Measurements from ENCODE around the gene CCDC141.

Gene CCDC141

DNA sequence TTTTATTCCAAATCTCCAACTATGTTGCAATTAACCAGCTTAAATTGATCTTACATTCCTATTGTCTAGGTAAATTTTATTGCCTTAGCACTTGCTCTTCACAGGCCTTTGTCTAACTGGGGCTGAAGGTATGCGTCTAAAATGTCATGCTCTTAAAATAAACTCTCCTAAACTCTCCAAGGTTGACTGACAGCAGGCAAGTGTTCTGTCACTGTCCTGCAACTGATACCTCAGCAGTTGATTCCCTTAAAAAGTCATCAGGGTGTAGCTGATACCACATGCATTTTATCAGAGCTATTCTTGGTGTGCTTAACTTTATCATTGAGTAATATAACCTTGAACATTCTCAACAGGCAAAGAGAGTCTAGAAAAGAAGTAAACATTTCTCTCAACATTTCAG, 243.4 kb downstream of the CCDC141 start:
- Histone ChIP-seq H3K27ac (ENCODE audit: low read depth, low read length) (no peak overlapping the region), H3K9ac (ENCODE audit: low read depth in 1 of 2, low read length in 2 of 2) (no peak overlapping the region), H3K4me1 (ENCODE audit: control insufficient read depth in 1 of 2, insufficient read depth in 2 of 2, low read length in 2 of 2) (no peaks in the 10 kb centered on the region), H3K9me3 (ENCODE audit: control insufficient read depth in 1 of 2, low read length in 2 of 2) (no peaks in the 10 kb centered on the region), H3K27me3 (ENCODE audit: control insufficient read depth in 1 of 2, insufficient read depth in 2 of 2, low read length in 2 of 2) (no peaks in the 10 kb centered on the region), H3K36me3 (ENCODE audit: control insufficient read depth in 1 of 2, insufficient read depth in 2 of 2, low read length in 2 of 2) (no peaks in the 10 kb centered on the region), H3K4me3 (ENCODE audit: low read depth in 1 of 2, low read length in 2 of 2) (no peak overlapping the region)

GRCh38 chr2:178805457-178805856, 244.5 kb downstream of the CCDC141 start:
- no peaks in the 10 kb centered on the region for H3K4me1 ChIP-seq (ENCODE audit: control insufficient read depth in 1 of 2, insufficient read depth in 2 of 2, low read length in 2 of 2)
- H3K4me3 ChIP-seq (ENCODE audit: low read depth in 1 of 2, low read length in 2 of 2) = no peak overlapping the region
- H3K27ac ChIP-seq (ENCODE audit: low read depth, low read length) = no peak overlapping the region
- H3K36me3 ChIP-seq (ENCODE audit: control insufficient read depth in 1 of 2, insufficient read depth in 2 of 2, low read length in 2 of 2) = no peaks in the 10 kb centered on the region
- no peak overlapping the region for H3K9ac ChIP-seq (ENCODE audit: low read depth in 1 of 2, low read length in 2 of 2)
- no peaks in the 10 kb centered on the region for H3K9me3 ChIP-seq (ENCODE audit: control insufficient read depth in 1 of 2, low read length in 2 of 2)
- H3K27me3 ChIP-seq (ENCODE audit: control insufficient read depth in 1 of 2, insufficient read depth in 2 of 2, low read length in 2 of 2) = no peaks in the 10 kb centered on the region

GRCh38 chr2:178804791-178805190, 245.1 kb downstream of the CCDC141 start:
- H3K4me1 ChIP-seq (ENCODE audit: control insufficient read depth in 1 of 2, insufficient read depth in 2 of 2, low read length in 2 of 2) = no peaks in the 10 kb centered on the region
- no peaks in the 10 kb centered on the region for H3K27me3 ChIP-seq (ENCODE audit: control insufficient read depth in 1 of 2, insufficient read depth in 2 of 2, low read length in 2 of 2)
- H3K9ac ChIP-seq (ENCODE audit: low read depth in 1 of 2, low read length in 2 of 2) = no peak overlapping the region
- no peaks in the 10 kb centered on the region for H3K9me3 ChIP-seq (ENCODE audit: control insufficient read depth in 1 of 2, low read length in 2 of 2)
- H3K27ac ChIP-seq (ENCODE audit: low read depth, low read length) = no peak overlapping the region
- no peak overlapping the region for H3K4me3 ChIP-seq (ENCODE audit: low read depth in 1 of 2, low read length in 2 of 2)
- H3K36me3 ChIP-seq (ENCODE audit: control insufficient read depth in 1 of 2, insufficient read depth in 2 of 2, low read length in 2 of 2) = no peaks in the 10 kb centered on the region

DNA sequence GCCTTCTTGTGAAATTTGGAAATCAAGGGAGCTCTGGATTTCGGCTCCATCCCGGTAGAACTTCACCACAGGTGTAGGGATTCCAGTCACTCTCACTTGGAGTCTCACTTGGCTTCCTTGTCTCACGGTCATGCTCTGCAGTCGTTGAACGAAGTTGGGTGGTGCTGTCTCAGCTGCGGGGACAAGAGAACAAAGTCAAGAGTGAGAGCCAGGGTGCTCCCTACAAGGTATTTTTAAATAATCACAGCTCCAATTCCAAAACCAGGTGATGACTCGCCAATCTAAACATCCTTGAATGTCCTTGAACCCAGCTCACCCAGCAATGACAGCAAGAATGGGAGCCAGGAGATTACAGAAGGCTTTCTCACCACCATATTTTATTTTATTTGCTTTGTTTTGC, 249.4 kb downstream of the CCDC141 start:
- Histone ChIP-seq H3K4me3 (ENCODE audit: low read depth in 1 of 2, low read length in 2 of 2) (no peak overlapping the region), H3K9me3 (ENCODE audit: control insufficient read depth in 1 of 2, low read length in 2 of 2) (no peaks in the 10 kb centered on the region), H3K27me3 (ENCODE audit: control insufficient read depth in 1 of 2, insufficient read depth in 2 of 2, low read length in 2 of 2) (no peaks in the 10 kb centered on the region), H3K9ac (ENCODE audit: low read depth in 1 of 2, low read length in 2 of 2) (no peak overlapping the region), H3K36me3 (ENCODE audit: control insufficient read depth in 1 of 2, insufficient read depth in 2 of 2, low read length in 2 of 2) (no peaks in the 10 kb centered on the region), H3K4me1 (ENCODE audit: control insufficient read depth in 1 of 2, insufficient read depth in 2 of 2, low read length in 2 of 2) (no peaks in the 10 kb centered on the region), H3K27ac (ENCODE audit: low read depth, low read length) (no peak overlapping the region)

DNA sequence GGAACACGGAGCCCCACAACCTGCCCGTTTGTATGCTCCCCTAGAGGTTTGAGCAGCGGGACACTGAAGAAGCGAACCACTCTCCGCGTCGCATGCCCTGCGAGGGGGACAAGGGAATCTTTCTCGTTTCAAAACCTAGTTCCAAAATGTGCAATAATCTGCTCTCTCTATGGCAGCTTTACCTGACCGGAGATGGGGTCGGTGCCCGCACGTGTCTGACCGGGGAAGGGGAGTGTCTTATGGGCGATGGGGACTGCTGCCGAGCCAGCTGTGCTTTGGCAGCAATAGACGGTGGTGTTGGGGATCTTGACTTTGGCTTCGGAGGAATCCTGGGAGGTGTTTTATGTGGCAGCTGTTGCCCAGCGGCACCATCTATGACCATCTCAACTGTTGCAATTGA, 250.6 kb downstream of the CCDC141 start:
- H3K4me1 ChIP-seq (ENCODE audit: control insufficient read depth in 1 of 2, insufficient read depth in 2 of 2, low read length in 2 of 2) = no peaks in the 10 kb centered on the region
- H3K27me3 ChIP-seq (ENCODE audit: control insufficient read depth in 1 of 2, insufficient read depth in 2 of 2, low read length in 2 of 2) = no peaks in the 10 kb centered on the region
- no peaks in the 10 kb centered on the region for H3K9me3 ChIP-seq (ENCODE audit: control insufficient read depth in 1 of 2, low read length in 2 of 2)
- no peak overlapping the region for H3K9ac ChIP-seq (ENCODE audit: low read depth in 1 of 2, low read length in 2 of 2)
- no peak overlapping the region for H3K27ac ChIP-seq (ENCODE audit: low read depth, low read length)
- no peaks in the 10 kb centered on the region for H3K36me3 ChIP-seq (ENCODE audit: control insufficient read depth in 1 of 2, insufficient read depth in 2 of 2, low read length in 2 of 2)
- no peak overlapping the region for H3K4me3 ChIP-seq (ENCODE audit: low read depth in 1 of 2, low read length in 2 of 2)

DNA sequence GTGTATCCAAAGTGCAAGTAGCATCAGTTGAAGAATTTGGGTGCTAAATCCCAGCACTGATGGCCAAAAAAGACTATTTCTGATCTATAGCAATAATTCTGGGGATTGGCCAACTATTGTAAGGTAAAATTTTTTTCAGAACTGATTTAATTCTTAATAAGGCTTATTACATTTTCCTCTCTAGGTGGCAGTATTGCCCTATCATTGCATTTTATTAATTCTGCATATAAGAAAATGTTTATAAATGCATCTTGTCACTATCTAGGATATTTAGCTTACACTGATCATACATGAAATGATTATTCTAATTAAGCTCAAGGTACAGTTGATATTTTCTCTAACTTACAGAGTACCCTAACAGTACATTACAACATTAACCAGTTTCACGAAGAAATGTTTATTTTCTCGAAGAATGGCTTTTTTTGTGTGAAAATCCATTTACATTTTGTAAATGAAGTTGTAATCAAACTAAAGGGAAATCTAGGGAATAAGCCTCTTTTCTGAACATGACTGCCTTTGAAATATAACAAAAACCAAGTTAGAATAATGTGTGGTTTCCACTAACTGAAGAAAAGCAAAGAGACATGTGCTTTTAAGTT, 253.8 kb downstream of the CCDC141 start:
- H3K4me3 ChIP-seq (ENCODE audit: low read depth in 1 of 2, low read length in 2 of 2) = no peak overlapping the region
- H3K4me1 ChIP-seq (ENCODE audit: control insufficient read depth in 1 of 2, insufficient read depth in 2 of 2, low read length in 2 of 2) = no peaks in the 10 kb centered on the region
- H3K9ac ChIP-seq (ENCODE audit: low read depth in 1 of 2, low read length in 2 of 2) = no peak overlapping the region
- H3K27me3 ChIP-seq (ENCODE audit: control insufficient read depth in 1 of 2, insufficient read depth in 2 of 2, low read length in 2 of 2) = no peaks in the 10 kb centered on the region
- H3K36me3 ChIP-seq (ENCODE audit: control insufficient read depth in 1 of 2, insufficient read depth in 2 of 2, low read length in 2 of 2) = no peaks in the 10 kb centered on the region
- no peak overlapping the region for H3K27ac ChIP-seq (ENCODE audit: low read depth, low read length)
- no peaks in the 10 kb centered on the region for H3K9me3 ChIP-seq (ENCODE audit: control insufficient read depth in 1 of 2, low read length in 2 of 2)

DNA sequence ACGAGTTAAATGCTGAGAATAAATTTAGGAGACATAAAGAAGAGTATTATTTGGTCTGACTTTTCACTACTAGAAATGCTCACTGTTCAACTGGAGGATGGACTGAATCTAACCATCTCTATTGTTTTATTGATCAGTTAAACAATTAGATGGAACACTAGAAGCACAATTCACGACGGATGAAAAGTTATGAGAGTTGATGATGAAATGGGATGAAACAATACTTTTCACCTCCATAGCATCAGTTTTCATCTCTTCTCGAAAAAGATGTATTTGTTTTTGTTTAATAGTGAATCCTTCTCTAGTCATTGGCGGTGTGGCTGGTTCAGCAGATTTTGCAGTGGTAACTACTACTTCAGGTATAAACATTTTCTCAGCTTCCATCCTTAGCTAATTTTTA, 262.0 kb downstream of the CCDC141 start:
- no peaks in the 10 kb centered on the region for H3K36me3 ChIP-seq (ENCODE audit: control insufficient read depth in 1 of 2, insufficient read depth in 2 of 2, low read length in 2 of 2)
- H3K9ac ChIP-seq (ENCODE audit: low read depth in 1 of 2, low read length in 2 of 2) = no peak overlapping the region
- H3K4me3 ChIP-seq (ENCODE audit: low read depth in 1 of 2, low read length in 2 of 2) = no peak overlapping the region
- H3K27ac ChIP-seq (ENCODE audit: low read depth, low read length) = no peak overlapping the region
- H3K27me3 ChIP-seq (ENCODE audit: control insufficient read depth in 1 of 2, insufficient read depth in 2 of 2, low read length in 2 of 2) = no peaks in the 10 kb centered on the region
- H3K4me1 ChIP-seq (ENCODE audit: control insufficient read depth in 1 of 2, insufficient read depth in 2 of 2, low read length in 2 of 2) = no peaks in the 10 kb centered on the region
- no peaks in the 10 kb centered on the region for H3K9me3 ChIP-seq (ENCODE audit: control insufficient read depth in 1 of 2, low read length in 2 of 2)

DNA sequence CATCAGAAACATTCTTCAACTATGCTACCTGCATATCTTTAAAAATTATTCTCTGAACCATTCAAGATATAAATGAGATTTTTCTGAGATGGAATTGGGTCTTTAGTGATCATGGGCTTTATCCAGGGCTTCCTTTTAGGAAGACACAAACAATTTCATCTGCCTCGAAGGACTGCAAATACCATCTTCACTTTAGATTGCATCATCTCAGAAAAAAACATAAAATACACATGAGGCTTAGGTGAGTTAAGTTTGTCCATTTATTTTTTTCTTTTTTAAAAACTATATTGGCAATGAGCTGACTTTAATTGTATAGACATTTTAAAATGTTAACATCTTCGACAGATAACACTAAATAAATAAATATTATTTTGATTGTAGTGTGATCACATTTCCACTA, 262.8 kb downstream of the CCDC141 start:
- Histone ChIP-seq H3K4me3 (ENCODE audit: low read depth in 1 of 2, low read length in 2 of 2) (no peak overlapping the region), H3K9me3 (ENCODE audit: control insufficient read depth in 1 of 2, low read length in 2 of 2) (no peaks in the 10 kb centered on the region), H3K27me3 (ENCODE audit: control insufficient read depth in 1 of 2, insufficient read depth in 2 of 2, low read length in 2 of 2) (no peaks in the 10 kb centered on the region), H3K27ac (ENCODE audit: low read depth, low read length) (no peak overlapping the region), H3K36me3 (ENCODE audit: control insufficient read depth in 1 of 2, insufficient read depth in 2 of 2, low read length in 2 of 2) (no peaks in the 10 kb centered on the region), H3K9ac (ENCODE audit: low read depth in 1 of 2, low read length in 2 of 2) (no peak overlapping the region), H3K4me1 (ENCODE audit: control insufficient read depth in 1 of 2, insufficient read depth in 2 of 2, low read length in 2 of 2) (no peaks in the 10 kb centered on the region)

DNA sequence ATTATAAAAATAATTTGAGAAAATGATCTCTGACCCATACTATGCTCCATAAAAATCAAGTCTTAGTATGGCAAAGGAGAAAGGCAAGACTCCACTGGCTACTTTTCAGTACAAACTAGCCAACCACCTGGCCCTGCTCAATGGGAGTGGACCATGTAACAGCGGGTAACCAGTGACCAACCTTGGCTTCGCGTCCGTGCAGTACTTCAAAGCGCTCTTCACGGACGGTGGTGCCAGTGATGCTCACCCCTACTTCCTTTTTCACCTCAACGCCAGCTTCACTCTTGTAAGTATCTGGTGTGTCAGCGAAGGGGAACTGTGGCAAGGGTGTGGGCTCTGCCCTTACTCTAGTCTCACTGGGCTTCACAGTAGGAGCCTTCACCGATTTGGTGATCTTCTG, 266.0 kb downstream of the CCDC141 start:
- H3K9me3 ChIP-seq (ENCODE audit: control insufficient read depth in 1 of 2, low read length in 2 of 2) = no peaks in the 10 kb centered on the region
- H3K27me3 ChIP-seq (ENCODE audit: control insufficient read depth in 1 of 2, insufficient read depth in 2 of 2, low read length in 2 of 2) = no peaks in the 10 kb centered on the region
- H3K4me1 ChIP-seq (ENCODE audit: control insufficient read depth in 1 of 2, insufficient read depth in 2 of 2, low read length in 2 of 2) = no peaks in the 10 kb centered on the region
- H3K9ac ChIP-seq (ENCODE audit: low read depth in 1 of 2, low read length in 2 of 2) = no peak overlapping the region
- H3K27ac ChIP-seq (ENCODE audit: low read depth, low read length) = no peak overlapping the region
- H3K36me3 ChIP-seq (ENCODE audit: control insufficient read depth in 1 of 2, insufficient read depth in 2 of 2, low read length in 2 of 2) = no peaks in the 10 kb centered on the region
- no peak overlapping the region for H3K4me3 ChIP-seq (ENCODE audit: low read depth in 1 of 2, low read length in 2 of 2)

DNA sequence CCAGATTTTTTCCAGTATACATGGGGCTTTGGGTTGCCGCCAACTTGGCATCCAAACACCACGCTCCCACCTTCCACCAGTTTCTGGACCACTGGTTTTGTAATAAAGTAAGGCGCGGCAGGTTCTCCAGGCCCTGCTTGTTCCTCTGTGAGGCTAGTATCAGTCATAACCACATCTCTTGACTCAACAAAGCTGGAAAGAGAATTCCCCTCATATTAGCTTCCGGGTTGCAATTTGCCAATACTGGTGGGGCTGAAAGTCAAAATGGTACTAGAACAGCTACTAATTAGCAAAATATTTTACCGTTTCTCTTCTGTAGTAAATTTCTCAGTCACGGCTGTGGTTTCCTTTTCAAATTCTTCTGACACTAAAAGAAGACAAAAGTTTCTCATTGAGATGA, 267.7 kb downstream of the CCDC141 start:
- no peak overlapping the region for H3K9ac ChIP-seq (ENCODE audit: low read depth in 1 of 2, low read length in 2 of 2)
- H3K36me3 ChIP-seq (ENCODE audit: control insufficient read depth in 1 of 2, insufficient read depth in 2 of 2, low read length in 2 of 2) = no peaks in the 10 kb centered on the region
- H3K27me3 ChIP-seq (ENCODE audit: control insufficient read depth in 1 of 2, insufficient read depth in 2 of 2, low read length in 2 of 2) = no peaks in the 10 kb centered on the region
- no peak overlapping the region for H3K27ac ChIP-seq (ENCODE audit: low read depth, low read length)
- H3K9me3 ChIP-seq (ENCODE audit: control insufficient read depth in 1 of 2, low read length in 2 of 2) = no peaks in the 10 kb centered on the region
- H3K4me3 ChIP-seq (ENCODE audit: low read depth in 1 of 2, low read length in 2 of 2) = no peak overlapping the region
- H3K4me1 ChIP-seq (ENCODE audit: control insufficient read depth in 1 of 2, insufficient read depth in 2 of 2, low read length in 2 of 2) = no peaks in the 10 kb centered on the region
